ENCODE results near the gene SDC3. TPM values are rescaled to one million over a fixed set of nuclear protein-coding genes. Genes with fewer than 3 reads are reported as not detected.

The SDC3 gene
- total RNA-seq, 1 experiment from 2014 or later, result 7.7 TPM

DNA sequence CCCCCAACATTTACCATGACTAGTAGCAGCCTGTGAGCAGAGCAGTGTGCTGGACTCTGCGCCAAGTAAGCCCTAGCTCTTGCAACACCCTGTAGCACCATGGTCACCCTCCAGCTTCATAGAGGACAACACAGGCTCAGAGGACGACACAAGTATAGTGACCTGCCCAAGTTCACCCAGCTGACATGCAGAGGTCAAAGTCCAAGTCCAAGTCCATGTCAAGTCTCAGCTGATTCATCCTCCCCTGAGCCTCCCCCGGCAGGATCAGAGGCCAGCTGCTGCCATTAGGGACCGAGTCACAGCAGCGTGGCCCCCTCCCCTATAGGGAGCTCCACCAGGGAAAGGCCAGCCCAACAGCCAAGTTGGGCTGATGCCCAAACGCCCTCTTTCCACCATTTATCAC lies 15.9 kb downstream of the SDC3 start:
- Histone ChIP-seq H3K4me1 (ENCODE audit: insufficient read depth, low read length, poor library complexity, severe bottlenecking) (peaks cover 5% of the 10 kb centered on the region), H3K36me3 (ENCODE audit: insufficient read depth, low read length, poor library complexity, severe bottlenecking) (no peaks in the 10 kb centered on the region), H3K9me3 (ENCODE audit: low read depth, low read length, poor library complexity, severe bottlenecking) (no peaks in the 10 kb centered on the region), H3K27ac (ENCODE audit: low read depth, low read length, poor library complexity, severe bottlenecking) (no peak overlapping the region), H3K4me3 (ENCODE audit: low read depth, low read length, poor library complexity, severe bottlenecking) (no peak overlapping the region), H3K27me3 (replicated peaks; ENCODE audit: insufficient read depth, low read depth, low read length, poor library complexity) (no peaks in the 10 kb centered on the region)
- no peak for TF ChIP-seq EZH2 (IDR thresholded peaks at IDR 0.05; ENCODE audit: borderline replicate concordance, low read depth, low read length, poor library complexity, severe bottlenecking)
- TF ChIP-seq, protein P1, sequence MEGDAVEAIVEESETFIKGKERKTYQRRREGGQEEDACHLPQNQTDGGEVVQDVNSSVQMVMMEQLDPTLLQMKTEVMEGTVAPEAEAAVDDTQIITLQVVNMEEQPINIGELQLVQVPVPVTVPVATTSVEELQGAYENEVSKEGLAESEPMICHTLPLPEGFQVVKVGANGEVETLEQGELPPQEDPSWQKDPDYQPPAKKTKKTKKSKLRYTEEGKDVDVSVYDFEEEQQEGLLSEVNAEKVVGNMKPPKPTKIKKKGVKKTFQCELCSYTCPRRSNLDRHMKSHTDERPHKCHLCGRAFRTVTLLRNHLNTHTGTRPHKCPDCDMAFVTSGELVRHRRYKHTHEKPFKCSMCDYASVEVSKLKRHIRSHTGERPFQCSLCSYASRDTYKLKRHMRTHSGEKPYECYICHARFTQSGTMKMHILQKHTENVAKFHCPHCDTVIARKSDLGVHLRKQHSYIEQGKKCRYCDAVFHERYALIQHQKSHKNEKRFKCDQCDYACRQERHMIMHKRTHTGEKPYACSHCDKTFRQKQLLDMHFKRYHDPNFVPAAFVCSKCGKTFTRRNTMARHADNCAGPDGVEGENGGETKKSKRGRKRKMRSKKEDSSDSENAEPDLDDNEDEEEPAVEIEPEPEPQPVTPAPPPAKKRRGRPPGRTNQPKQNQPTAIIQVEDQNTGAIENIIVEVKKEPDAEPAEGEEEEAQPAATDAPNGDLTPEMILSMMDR (conservative IDR thresholded peaks at IDR 0.05; ENCODE audit: low read depth, low read length), result no peak
- DNase-seq (ENCODE audit: low spot score), result no peak
- ChIA-PET CTCF (interaction anchor here (0.5 kb wide), 1 partner anchor 293 kb away, joined by 6 read pairs; no protein-coding TSS in a partner anchor), POLR2A (ENCODE audit: low non-redundant PET) (no interaction called here)
- BruUV-seq (replicated peaks), result no TSS peak
- intact Hi-C loops (cut with micrococcal nuclease; ENCODE audit: unreplicated experiment), result no loop called here

DNA sequence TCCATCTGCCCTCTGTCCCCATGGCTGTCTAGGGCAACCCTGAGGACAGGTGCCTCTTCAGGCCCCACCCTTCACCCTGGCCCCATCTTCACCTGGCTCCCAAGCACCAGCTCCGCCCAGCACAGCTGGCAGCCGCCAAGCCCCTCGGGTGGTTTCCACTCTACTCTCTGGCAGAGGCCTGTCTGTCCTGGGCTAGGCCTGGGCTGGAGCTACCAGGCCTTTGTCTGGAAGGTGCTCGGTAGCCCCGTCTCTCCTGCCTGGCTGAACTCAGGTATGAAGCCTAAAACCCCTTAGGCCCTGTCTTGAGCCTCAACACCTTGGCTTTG lies 17.4 kb downstream of the SDC3 start:
- Histone ChIP-seq H3K36me3 (ENCODE audit: insufficient read depth, low read length, poor library complexity, severe bottlenecking) (no peaks in the 10 kb centered on the region), H3K4me1 (ENCODE audit: insufficient read depth, low read length, poor library complexity, severe bottlenecking) (peaks cover 8% of the 10 kb centered on the region), H3K4me3 (ENCODE audit: low read depth, low read length, poor library complexity, severe bottlenecking) (no peak overlapping the region), H3K27me3 (replicated peaks; ENCODE audit: insufficient read depth, low read depth, low read length, poor library complexity) (no peaks in the 10 kb centered on the region), H3K9me3 (ENCODE audit: low read depth, low read length, poor library complexity, severe bottlenecking) (no peaks in the 10 kb centered on the region), H3K27ac (ENCODE audit: low read depth, low read length, poor library complexity, severe bottlenecking) (no peak overlapping the region)
- intact Hi-C loops (cut with micrococcal nuclease; ENCODE audit: unreplicated experiment), result no loop called here
- TF ChIP-seq EZH2 (IDR thresholded peaks at IDR 0.05; ENCODE audit: borderline replicate concordance, low read depth, low read length, poor library complexity, severe bottlenecking), result no peak
- TF ChIP-seq, protein P1 (conservative IDR thresholded peaks at IDR 0.05; ENCODE audit: low read depth, low read length), result no peak
- no TSS peak for BruUV-seq (replicated peaks)
- POLR2A ChIA-PET (ENCODE audit: low non-redundant PET), result no interaction called here
- CTCF ChIA-PET, result no interaction called here
- no peak for DNase-seq (ENCODE audit: low spot score)

DNA sequence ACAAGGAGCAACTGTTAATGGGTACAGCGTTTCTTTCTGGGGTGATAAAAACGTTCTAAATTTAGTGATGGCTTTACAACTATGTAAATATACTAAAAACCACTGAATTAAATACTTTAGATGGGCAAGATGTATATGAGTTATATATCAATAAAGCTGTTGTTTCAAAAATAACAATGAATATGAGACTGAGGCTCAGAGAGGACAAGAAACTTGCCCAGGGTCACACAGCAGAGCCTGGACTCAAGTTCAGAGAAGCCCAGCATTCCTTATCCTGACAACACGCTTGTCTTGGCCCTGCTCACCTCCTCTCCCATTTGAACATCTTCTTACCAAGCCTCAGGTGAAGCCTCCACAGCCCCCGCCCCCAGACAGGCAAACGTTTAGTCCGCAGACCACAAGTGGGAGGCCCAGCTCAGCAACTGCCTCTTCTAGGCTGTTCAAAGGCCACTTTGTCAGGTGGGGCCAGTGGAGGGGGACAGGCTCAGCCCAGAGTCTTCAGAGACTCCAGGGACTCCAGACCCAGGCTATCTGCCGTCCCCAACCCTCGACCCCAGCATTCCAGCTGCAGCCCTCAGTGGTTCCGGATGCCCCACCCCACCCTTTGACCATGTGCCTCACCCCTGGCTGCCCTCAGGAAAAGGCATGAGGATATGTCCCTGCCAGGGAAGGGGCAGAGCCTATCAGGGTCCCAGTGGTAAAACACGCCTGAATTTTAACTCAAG lies 17.9 kb downstream of the SDC3 start:
- no TSS peak for BruUV-seq (replicated peaks)
- POLR2A ChIA-PET (ENCODE audit: low non-redundant PET), result no interaction called here
- H3K27me3 ChIP-seq (replicated peaks; ENCODE audit: insufficient read depth, low read depth, low read length, poor library complexity), result no peaks in the 10 kb centered on the region

More for the DNA sequence above, 17.9 kb downstream of the SDC3 start:
- no peak overlapping the region for H3K4me3 ChIP-seq (ENCODE audit: low read depth, low read length, poor library complexity, severe bottlenecking)
- TF ChIP-seq EZH2 (IDR thresholded peaks at IDR 0.05; ENCODE audit: borderline replicate concordance, low read depth, low read length, poor library complexity, severe bottlenecking), result no peak
- TF ChIP-seq, protein P1 (conservative IDR thresholded peaks at IDR 0.05; ENCODE audit: low read depth, low read length), result no peak
- DNase-seq (ENCODE audit: low spot score), result no peak
- no peaks in the 10 kb centered on the region for H3K36me3 ChIP-seq (ENCODE audit: insufficient read depth, low read length, poor library complexity, severe bottlenecking)
- no peaks in the 10 kb centered on the region for H3K9me3 ChIP-seq (ENCODE audit: low read depth, low read length, poor library complexity, severe bottlenecking)
- H3K27ac ChIP-seq (ENCODE audit: low read depth, low read length, poor library complexity, severe bottlenecking), result no peak overlapping the region
- intact Hi-C loops (cut with micrococcal nuclease; ENCODE audit: unreplicated experiment), result no loop called here
- peaks cover 8% of the 10 kb centered on the region for H3K4me1 ChIP-seq (ENCODE audit: insufficient read depth, low read length, poor library complexity, severe bottlenecking)
- CTCF ChIA-PET, result no interaction called here
